SHP77 (cell line): ENCODE measurements around the gene ABCA1.
"Not testable (repeated sequence)": the region's sequence is repeated elsewhere in the genome, so short reads cannot be mapped to it uniquely, and the experiment has no call there.

ENCODE experiments used
- DNase-seq, 2 experiments: peaks; one replicate each; lab custom pipeline; 2025; lab: John Stamatoyannopoulos, UW

ABCA1 gene

GRCh38 chr9:104944871-104945270, 16.9 kb upstream of the ABCA1 start:
- DNase-seq: no peak

GRCh38 chr9:104944356-104944755, 16.4 kb upstream of the ABCA1 start:
- no peak for DNase-seq

- no peak for DNase-seq
These were observed 13.6 kb upstream of the ABCA1 start for GRCh38 chr9:104941597-104941996.

- no peak for DNase-seq
These were observed 8.3 kb upstream of the ABCA1 start for GRCh38 chr9:104936291-104936690.

- not testable (repeated sequence) for DNase-seq
These were observed 7.5 kb upstream of the ABCA1 start for GRCh38 chr9:104935501-104935810.

- no peak for DNase-seq
These were observed 6.9 kb upstream of the ABCA1 start for GRCh38 chr9:104934691-104935500.

GRCh38 chr9:104933091-104933490, 5.1 kb upstream of the ABCA1 start:
- not testable (repeated sequence) for DNase-seq

- no peak for DNase-seq
These were observed 3.3 kb upstream of the ABCA1 start for GRCh38 chr9:104931256-104931655.

GRCh38 chr9:104927216-104927911, 591 bp downstream of the ABCA1 start:
- no peak for DNase-seq

GRCh38 chr9:104923740-104924139, 4.2 kb downstream of the ABCA1 start:
- no peak for DNase-seq

- DNase-seq: no peak
These were observed 4.7 kb downstream of the ABCA1 start for GRCh38 chr9:104923289-104923688.

GRCh38 chr9:104922748-104923147, 5.2 kb downstream of the ABCA1 start:
- DNase-seq: not testable (repeated sequence)

GRCh38 chr9:104921067-104921741, 6.8 kb downstream of the ABCA1 start:
- no peak for DNase-seq

GRCh38 chr9:104915753-104916152, 12.2 kb downstream of the ABCA1 start:
- no peak for DNase-seq

GRCh38 chr9:104915049-104915448, 12.9 kb downstream of the ABCA1 start:
- no peak for DNase-seq

- DNase-seq: no peak
These were observed 13.5 kb downstream of the ABCA1 start for GRCh38 chr9:104914466-104914865.

- no peak for DNase-seq
These were observed 15.3 kb downstream of the ABCA1 start for GRCh38 chr9:104912606-104913005.

GRCh38 chr9:104911032-104911607, 16.8 kb downstream of the ABCA1 start:
- no peak for DNase-seq

GRCh38 chr9:104907278-104907951, 20.5 kb downstream of the ABCA1 start:
- DNase-seq: no peak

GRCh38 chr9:104906441-104907277, 21.3 kb downstream of the ABCA1 start:
- no peak for DNase-seq

GRCh38 chr9:104905931-104906330, 22.0 kb downstream of the ABCA1 start:
- DNase-seq: no peak
